Measurements from ENCODE around the gene AHCTF1. TPM values are rescaled to one million over a fixed set of nuclear protein-coding genes. Genes with fewer than 3 reads are reported as not detected.
A peak's percentile ranks its signal among the peaks of the same experiment; 100 is the strongest.

Gene AHCTF1
- 10 to 100 TPM; 35.7 to 61.8 (median 42.5) TPM for total RNA-seq
- polyA plus RNA-seq: 10 to 100 TPM in 1 of 3 donors, 1 to 10 TPM in 2; 3.7 to 11.4 (median 4.8) TPM

GRCh38 chr1:246931549-246932365 is at the start of gene AHCTF1:
Gene AHCTF1 (minus strand): TSS chr1:246931948. CDS start chr1:246918370, 13,578 bp downstream.
- H3K4me3 ChIP-seq: peak within 1 kb of the TSS; percentile 96 to 99 (median 97)
- intact Hi-C loops (cut with DNase I): loop anchor here (2.0 to 10.0 kb wide), 3 partner anchors 143 to 401 kb away; partner anchors contain the start of genes ZNF496, ZNF669 and ZNF670
- no peaks in the 10 kb centered on the region for H3K27me3 ChIP-seq
- H3K9me3 ChIP-seq: no peaks in the 10 kb centered on the region
- H3K36me3 ChIP-seq: peaks cover 0 to 8% (median 0%) of the 10 kb centered on the region in 4 donors
- no peak for TF ChIP-seq CTCF (IDR thresholded peaks at IDR 0.05)
- peak; percentile 93 to 97 for TF ChIP-seq POLR2A (IDR thresholded peaks at IDR 0.05)
- TF ChIP-seq POLR2AphosphoS5 (IDR thresholded peaks at IDR 0.05): peak; percentile 98 to 99 (median 99)
- 0% methylated on average over 90 of the region's 90 CpGs for WGBS, 2 donors
- peak; percentile 99 for DNase-seq
- H3K4me1 ChIP-seq: peaks cover 4 to 32% (median 28%) of the 10 kb centered on the region in 4 donors
- H3K27ac ChIP-seq: peak within 1 kb of the TSS; percentile 99 to 100 (median 99)

GRCh38 chr1:246978785-246979184 is 47.0 kb upstream of the AHCTF1 start:
- Histone ChIP-seq H3K36me3 (no peaks in the 10 kb centered on the region), H3K27me3 (no peaks in the 10 kb centered on the region), H3K9me3 (peaks cover 0 to 14% (median 3%) of the 10 kb centered on the region in 4 donors), H3K4me1 (no peaks in the 10 kb centered on the region), H3K4me3 (no peak overlapping the region), H3K27ac (no peak overlapping the region)
- WGBS, 2 donors: 96 to 97% methylated on average over 6 of the region's 6 CpGs
- intact Hi-C loops (cut with DNase I): no loop called here
- no peak for TF ChIP-seq EP300 (IDR thresholded peaks at IDR 0.05)
- TF ChIP-seq POLR2AphosphoS5 (IDR thresholded peaks at IDR 0.05): no peak
- no peak for TF ChIP-seq POLR2A (IDR thresholded peaks at IDR 0.05)
- TF ChIP-seq CTCF (IDR thresholded peaks at IDR 0.05): no peak
- no peak for DNase-seq

GRCh38 chr1:246978281-246978680 is 46.5 kb upstream of the AHCTF1 start:
- Histone ChIP-seq H3K27ac (no peak overlapping the region), H3K9me3 (peaks cover 0 to 11% (median 3%) of the 10 kb centered on the region in 4 donors), H3K36me3 (no peaks in the 10 kb centered on the region), H3K27me3 (no peaks in the 10 kb centered on the region), H3K4me1 (no peaks in the 10 kb centered on the region), H3K4me3 (no peak overlapping the region)
- WGBS, 2 donors: 95 to 97% methylated on average over 2 of the region's 2 CpGs
- TF ChIP-seq CTCF (IDR thresholded peaks at IDR 0.05) (no peak), POLR2A (IDR thresholded peaks at IDR 0.05) (no peak), EP300 (IDR thresholded peaks at IDR 0.05) (no peak), POLR2AphosphoS5 (IDR thresholded peaks at IDR 0.05) (no peak)
- intact Hi-C loops (cut with DNase I): no loop called here
- no peak for DNase-seq

- peaks cover 0 to 9% (median 0%) of the 10 kb centered on the region in 4 donors for H3K9me3 ChIP-seq
- 96 to 98% methylated on average over 7 of the region's 7 CpGs for WGBS, 2 donors
- H3K4me3 ChIP-seq: no peak overlapping the region
- H3K27ac ChIP-seq: no peak overlapping the region
- no peaks in the 10 kb centered on the region for H3K27me3 ChIP-seq
- no peaks in the 10 kb centered on the region for H3K36me3 ChIP-seq
- no peak for DNase-seq
- TF ChIP-seq CTCF (IDR thresholded peaks at IDR 0.05) (no peak), POLR2AphosphoS5 (IDR thresholded peaks at IDR 0.05) (no peak), POLR2A (IDR thresholded peaks at IDR 0.05) (no peak), EP300 (IDR thresholded peaks at IDR 0.05) (no peak)
- intact Hi-C loops (cut with DNase I): no loop called here
- no peaks in the 10 kb centered on the region for H3K4me1 ChIP-seq
These were observed 40.2 kb upstream of the AHCTF1 start for GRCh38 chr1:246971969-246972368.

Measured in sigmoid colon (tissue), 7 donors.